K562 (cell line): ENCODE results near the gene TMEM163. TPM values are rescaled to one million over a fixed set of nuclear protein-coding genes. Genes with fewer than 3 reads are reported as not detected.

ENCODE experiments used
- ATAC-seq: fragments of 200-7000 bp; cut with Tn5 transposase; 3 replicates; pipeline ENCODE4 v1.9.1; 2020; ENCODE audit warnings: moderate library complexity
- BruUV-seq: library from RNA; stranded (reverse); fragments of 400-500 nt; replicated peaks from 2 replicates; lab custom pipeline; 2021; lab: Mats Ljungman, UMichigan
- CTCF ChIA-PET: fragments of 300-600 bp; formaldehyde crosslinking; extraction: SDS; loops from one replicate; lab custom pipeline; 2021; ENCODE audit warnings: low intra/inter-chr PET ratio; lab: Yijun Ruan, JAX
- POLR2A ChIA-PET: fragments of 300-600, 350-650 bp; sonication (Branson Sonifier 250); formaldehyde crosslinking; extraction: SDS; loops from one replicate; lab custom pipeline; 2021; ENCODE audit warnings: antibody characterized with exemption, inconsistent platforms; lab: Yijun Ruan, JAX
- DNase-seq, 4 experiments: peaks; one replicate each; pipeline versions ENCODE4 v3.0.0 to v3.0.0-alpha.2; 2011 to 2018; ENCODE audit warnings: low spot score in 3 of 4, mixed read lengths in 3 of 4; ENCODE audit errors: extremely low read depth in 1 of 4
- FAIRE-seq: peaks from 2 replicates; lab custom pipeline; 2011; peaks lifted over from hg19 to GRCh38; lab: Jason Lieb, UNC
- H2AFZ ChIP-seq: 2 replicates; pipeline ENCODE4 v1.6.0; 2011; ENCODE audit warnings: low read depth, low read length, control low read depth, inconsistent platforms
- H3K27ac ChIP-seq: fragments of 200-600 bp; 3 replicates; pipeline ENCODE4 v1.8.0; 2011; ENCODE audit warnings: low read depth, mild to moderate bottlenecking, control low read depth, inconsistent platforms, low read length, moderate library complexity, mixed read lengths; ENCODE audit errors: extremely low read depth
- H3K27me3 ChIP-seq, 2 experiments: fragments of 300-600 bp in 1 of 2; 2 replicates in 1 of 2; 3 replicates in 1 of 2; pipeline versions ENCODE4 v1.6.0 to v1.8.0; 2011; ENCODE audit warnings: inconsistent platforms in 2 of 2, low read length in 2 of 2, mild to moderate bottlenecking in 1 of 2, mixed read lengths in 1 of 2, moderate library complexity in 1 of 2; ENCODE audit not compliant: control insufficient read depth in 2 of 2, insufficient read depth in 2 of 2
- H3K36me3 ChIP-seq: fragments of 300-600 bp; 3 replicates; pipeline ENCODE4 v1.8.0; 2011; ENCODE audit warnings: mild to moderate bottlenecking, low read length, inconsistent platforms; ENCODE audit not compliant: control insufficient read depth, insufficient read depth
- H3K4me1 ChIP-seq, 2 experiments: fragments of 200-600 bp in 1 of 2; replicated peaks in 1 of 2; 2 replicates in 1 of 2; 3 replicates in 1 of 2; pipeline versions ENCODE4 v1.5.1 to v1.8.0; 2011; ENCODE audit warnings: inconsistent platforms in 2 of 2, low read length in 2 of 2, mild to moderate bottlenecking in 1 of 2, mixed read lengths in 1 of 2, moderate library complexity in 1 of 2; ENCODE audit not compliant: control insufficient read depth in 2 of 2, insufficient read depth in 2 of 2
- H3K4me2 ChIP-seq: 2 replicates; pipeline ENCODE4 v1.6.1; 2011; ENCODE audit warnings: low read length, control low read depth, inconsistent platforms, mixed read lengths; ENCODE audit not compliant: insufficient read depth
- H3K4me3 ChIP-seq: fragments of 200-600 bp; sonication (generic), shearing (Covaris generic); 2 replicates; pipeline ENCODE4 v1.5.1; 2016; ENCODE audit warnings: control low read depth, inconsistent platforms
- H3K79me2 ChIP-seq: fragments of 200-600 bp; 3 replicates; pipeline ENCODE4 v1.8.0; 2011; ENCODE audit warnings: low read length, inconsistent platforms; ENCODE audit not compliant: control insufficient read depth, insufficient read depth
- H3K9ac ChIP-seq, 2 experiments: 2 replicates each; pipeline versions ENCODE4 v1.6.0 to v1.6.1; 2011; ENCODE audit warnings: low read depth in 2 of 2, low read length in 2 of 2, control low read depth in 1 of 2, inconsistent platforms in 1 of 2, mild to moderate bottlenecking in 1 of 2, mixed read lengths in 1 of 2; ENCODE audit not compliant: insufficient read depth in 1 of 2
- H3K9me1 ChIP-seq: one replicate; pipeline ENCODE4 v1.6.0; 2011; ENCODE audit warnings: inconsistent platforms, mild to moderate bottlenecking, low read length, moderate library complexity; ENCODE audit not compliant: control insufficient read depth, insufficient read depth
- H3K9me3 ChIP-seq: replicated peaks from 2 replicates; pipeline ENCODE4 v1.5.1; 2011; ENCODE audit warnings: low read depth, low read length, inconsistent platforms; ENCODE audit not compliant: control insufficient read depth, insufficient read depth
- H4K20me1 ChIP-seq: replicated peaks from 2 replicates; pipeline ENCODE4 v1.6.1; 2011; ENCODE audit warnings: low read length, inconsistent platforms, mixed read lengths; ENCODE audit not compliant: control insufficient read depth, insufficient read depth
- BHLHE40 ChIP-seq: IDR thresholded peaks from 2 replicates; pipeline ENCODE4 v1.6.1; 2011; ENCODE audit warnings: low read length, improper control_type of control experiment
- EHMT2 ChIP-seq: fragments of 450-650 bp; IDR thresholded peaks from 2 replicates; pipeline ENCODE4 v1.6.1; 2018; ENCODE audit warnings: antibody characterized with exemption
- ESRRB ChIP-seq: fragments of 250-450 bp; sonication (Bioruptor Pico); IDR thresholded peaks from 2 replicates; pipeline ENCODE4 v1.5.0; 2020; ENCODE audit warnings: mild to moderate bottlenecking, moderate library complexity, borderline replicate concordance
- ETV5 ChIP-seq: sonication (generic); formaldehyde crosslinking; IDR thresholded peaks from 2 replicates; pipeline ENCODE4 v1.4.0; 2020; ENCODE audit warnings: low read depth, mild to moderate bottlenecking, missing genetic modification reagents
- FOXJ3 ChIP-seq: sonication (generic); formaldehyde crosslinking; IDR thresholded peaks from 2 replicates; pipeline ENCODE4 v1.4.0; 2020; ENCODE audit warnings: mild to moderate bottlenecking, missing genetic modification reagents
- TCF7 ChIP-seq: sonication (generic); IDR thresholded peaks from 2 replicates; pipeline ENCODE4 v1.6.1; 2016; ENCODE audit warnings: antibody characterized with exemption, borderline replicate concordance
- WGBS: fragments of 100-300 bp; shearing (Covaris generic); methylation state at CpG from one replicate; pipeline ENCODE4 v1.1.6; 2016; ENCODE audit warnings: low coverage, mixed read lengths; ENCODE audit not compliant: insufficient coverage; ENCODE audit errors: missing lambda C conversion rate; 5-methylcytosine and 5-hydroxymethylcytosine counted together
- in situ Hi-C: fragments of 300-500 bp; cut with MboI; formaldehyde crosslinking; loops from 4 replicates; pipeline ENCODE4 v1.15.0; 2018; ENCODE audit warnings: inconsistent platforms, mixed read lengths
- intact Hi-C: fragments of 100-400 bp; cut with micrococcal nuclease; formaldehyde crosslinking; loops from 2 replicates; pipeline ENCODE4 v1.14.2; 2022
- polyA plus RNA-seq, 8 experiments: library from polyadenylated mRNA; depleted of rRNA in 4 of 8; stranded (reverse) in 5 of 8; unstranded in 3 of 8; fragments of >200 nt; fragmentation: Nextera tagmentation in 2 of 8; fragmentation: Illumina TruSeq in 1 of 8; extraction: Ambion mirVana in 2 of 8; extraction: Trizol in 1 of 8; gene quantifications; 2 replicates each; pipeline versions ENCODE4 v1.2.1 to v1.2.3, GENCODE V29; 2011 to 2014; ENCODE audit warnings: inconsistent platforms in 1 of 8, missing spikeins in 1 of 8
- total RNA-seq, 7 experiments: library from RNA; depleted of rRNA in 6 of 7; stranded (reverse); fragments of >200 nt in 6 of 7; fragmentation: Illumina TruSeq in 2 of 7; extraction: Trizol in 2 of 7; gene quantifications; 2 replicates each; pipeline versions ENCODE4 v1.2.1 to v1.2.3, GENCODE V29; 2011 to 2021; ENCODE audit warnings: low replicate concordance in 1 of 7
- TF ChIP-seq, protein P1 (sequence below), 2 experiments: fragments of 450-650 bp in 1 of 2; IDR thresholded peaks; 2 replicates each; pipeline ENCODE4 v1.6.1; 2011 to 2017; ENCODE audit warnings: low read depth in 2 of 2, antibody characterized with exemption in 1 of 2, borderline replicate concordance in 1 of 2, low read length in 1 of 2, mild to moderate bottlenecking in 1 of 2, mixed read lengths in 1 of 2; ENCODE audit not compliant: control insufficient read depth in 1 of 2
- TF ChIP-seq, protein P2 (sequence below): fragments of 450-650 bp; IDR thresholded peaks from 2 replicates; pipeline ENCODE4 v1.6.1; 2018; ENCODE audit not compliant: partially characterized antibody

The TMEM163 gene
- total and polyA plus RNA-seq, 9 of the 15 experiments (the other 6 are each of a cell fraction or from before 2014, with no cell fraction given): 0.04 to 0.68 (median 0.16) TPM; not detected in 3

DNA sequence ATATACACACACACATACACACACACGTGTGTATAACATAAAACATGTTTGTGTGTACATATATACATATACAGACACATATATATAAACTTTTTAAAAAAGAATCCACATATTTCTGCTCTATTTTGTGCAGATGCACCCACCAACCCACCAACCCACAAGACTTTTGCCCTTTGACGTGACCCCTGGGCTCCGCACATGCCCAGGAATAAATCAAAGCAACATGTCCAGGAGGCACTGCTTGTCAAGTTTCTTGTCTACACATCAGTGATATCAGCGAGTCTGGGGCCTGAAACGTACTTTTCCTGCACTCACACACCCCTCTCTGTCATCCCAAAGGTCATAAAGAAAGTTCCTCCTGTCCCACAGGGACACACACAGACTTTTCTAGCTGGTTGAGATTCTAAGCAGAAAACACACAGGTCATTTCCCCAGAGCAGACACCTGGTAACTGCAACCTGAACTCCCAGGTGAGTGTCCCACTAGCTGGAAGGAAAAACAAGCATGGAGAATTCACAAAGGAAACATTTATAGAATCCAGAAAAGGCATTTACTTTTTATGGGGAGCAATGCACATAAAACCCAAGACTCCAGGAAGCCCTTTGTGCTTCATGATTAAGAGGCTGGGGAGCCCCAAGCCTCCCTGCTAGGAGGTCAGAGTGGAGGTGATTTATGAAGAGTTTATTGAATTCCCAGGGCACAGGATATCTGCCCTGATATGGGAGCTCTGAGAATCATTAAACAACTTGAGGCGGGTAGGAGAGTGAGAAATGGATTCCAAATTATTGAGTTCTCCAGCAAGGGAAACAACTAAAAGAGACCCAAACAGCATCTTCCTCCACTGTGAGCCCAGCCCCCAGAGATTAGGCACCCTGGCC is 253.3 kb downstream of the TMEM163 start:
- no peaks in the 10 kb centered on the region for H3K4me1 ChIP-seq
- no peaks in the 10 kb centered on the region for H3K36me3 ChIP-seq
- in situ Hi-C loops: no loop called here
- H3K27me3 ChIP-seq: peaks cover 17 to 73% of the 10 kb centered on the region in 2 experiments
- H3K27ac ChIP-seq: no peak overlapping the region
- FAIRE-seq: no peak
- no peak overlapping the region for H3K4me3 ChIP-seq
- DNase-seq: no peak
- ChIA-PET POLR2A (interaction anchor here (0.6 kb wide), 1 partner anchor 27 kb away, joined by 4 read pairs; no protein-coding TSS in a partner anchor), CTCF (interaction anchor here (0.5 to 1.2 kb wide), 2 partner anchors 239 to 1135 kb away, joined by 3 to 4 read pairs; no protein-coding TSS in a partner anchor)
- H3K4me2 ChIP-seq: no peak overlapping the region
- no TSS peak for BruUV-seq
- no peak overlapping the region for H3K9ac ChIP-seq
- no peaks in the 10 kb centered on the region for H3K9me1 ChIP-seq
- intact Hi-C loops: loop anchor here (2.0 kb wide), 1 partner anchor 313 kb away; no protein-coding TSS in a partner anchor
- H2AFZ ChIP-seq: no peak overlapping the region
- H3K9me3 ChIP-seq: no peaks in the 10 kb centered on the region
- H3K79me2 ChIP-seq: no peaks in the 10 kb centered on the region
- 0% methylated on average over 6 of the region's 6 CpGs for WGBS
- ATAC-seq: no peak
- H4K20me1 ChIP-seq: peaks cover 8% of the 10 kb centered on the region; the same call in 1 of the 2 replicates
- TF ChIP-seq, protein P1, sequence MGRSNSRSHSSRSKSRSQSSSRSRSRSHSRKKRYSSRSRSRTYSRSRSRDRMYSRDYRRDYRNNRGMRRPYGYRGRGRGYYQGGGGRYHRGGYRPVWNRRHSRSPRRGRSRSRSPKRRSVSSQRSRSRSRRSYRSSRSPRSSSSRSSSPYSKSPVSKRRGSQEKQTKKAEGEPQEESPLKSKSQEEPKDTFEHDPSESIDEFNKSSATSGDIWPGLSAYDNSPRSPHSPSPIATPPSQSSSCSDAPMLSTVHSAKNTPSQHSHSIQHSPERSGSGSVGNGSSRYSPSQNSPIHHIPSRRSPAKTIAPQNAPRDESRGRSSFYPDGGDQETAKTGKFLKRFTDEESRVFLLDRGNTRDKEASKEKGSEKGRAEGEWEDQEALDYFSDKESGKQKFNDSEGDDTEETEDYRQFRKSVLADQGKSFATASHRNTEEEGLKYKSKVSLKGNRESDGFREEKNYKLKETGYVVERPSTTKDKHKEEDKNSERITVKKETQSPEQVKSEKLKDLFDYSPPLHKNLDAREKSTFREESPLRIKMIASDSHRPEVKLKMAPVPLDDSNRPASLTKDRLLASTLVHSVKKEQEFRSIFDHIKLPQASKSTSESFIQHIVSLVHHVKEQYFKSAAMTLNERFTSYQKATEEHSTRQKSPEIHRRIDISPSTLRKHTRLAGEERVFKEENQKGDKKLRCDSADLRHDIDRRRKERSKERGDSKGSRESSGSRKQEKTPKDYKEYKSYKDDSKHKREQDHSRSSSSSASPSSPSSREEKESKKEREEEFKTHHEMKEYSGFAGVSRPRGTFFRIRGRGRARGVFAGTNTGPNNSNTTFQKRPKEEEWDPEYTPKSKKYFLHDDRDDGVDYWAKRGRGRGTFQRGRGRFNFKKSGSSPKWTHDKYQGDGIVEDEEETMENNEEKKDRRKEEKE (IDR thresholded peaks at IDR 0.05; ENCODE audit: borderline replicate concordance in 1 of 2, control insufficient read depth in 1 of 2, low read depth in 2 of 2, low read length in 1 of 2): no peak
- no peak for TF ChIP-seq ETV5 (CRISPR knock-in tag)
- no peak for TF ChIP-seq ESRRB
- no peak for TF ChIP-seq BHLHE40
- no peak for TF ChIP-seq TCF7
- TF ChIP-seq EHMT2: no peak
- TF ChIP-seq FOXJ3 (CRISPR knock-in tag): no peak
- TF ChIP-seq, protein P2, sequence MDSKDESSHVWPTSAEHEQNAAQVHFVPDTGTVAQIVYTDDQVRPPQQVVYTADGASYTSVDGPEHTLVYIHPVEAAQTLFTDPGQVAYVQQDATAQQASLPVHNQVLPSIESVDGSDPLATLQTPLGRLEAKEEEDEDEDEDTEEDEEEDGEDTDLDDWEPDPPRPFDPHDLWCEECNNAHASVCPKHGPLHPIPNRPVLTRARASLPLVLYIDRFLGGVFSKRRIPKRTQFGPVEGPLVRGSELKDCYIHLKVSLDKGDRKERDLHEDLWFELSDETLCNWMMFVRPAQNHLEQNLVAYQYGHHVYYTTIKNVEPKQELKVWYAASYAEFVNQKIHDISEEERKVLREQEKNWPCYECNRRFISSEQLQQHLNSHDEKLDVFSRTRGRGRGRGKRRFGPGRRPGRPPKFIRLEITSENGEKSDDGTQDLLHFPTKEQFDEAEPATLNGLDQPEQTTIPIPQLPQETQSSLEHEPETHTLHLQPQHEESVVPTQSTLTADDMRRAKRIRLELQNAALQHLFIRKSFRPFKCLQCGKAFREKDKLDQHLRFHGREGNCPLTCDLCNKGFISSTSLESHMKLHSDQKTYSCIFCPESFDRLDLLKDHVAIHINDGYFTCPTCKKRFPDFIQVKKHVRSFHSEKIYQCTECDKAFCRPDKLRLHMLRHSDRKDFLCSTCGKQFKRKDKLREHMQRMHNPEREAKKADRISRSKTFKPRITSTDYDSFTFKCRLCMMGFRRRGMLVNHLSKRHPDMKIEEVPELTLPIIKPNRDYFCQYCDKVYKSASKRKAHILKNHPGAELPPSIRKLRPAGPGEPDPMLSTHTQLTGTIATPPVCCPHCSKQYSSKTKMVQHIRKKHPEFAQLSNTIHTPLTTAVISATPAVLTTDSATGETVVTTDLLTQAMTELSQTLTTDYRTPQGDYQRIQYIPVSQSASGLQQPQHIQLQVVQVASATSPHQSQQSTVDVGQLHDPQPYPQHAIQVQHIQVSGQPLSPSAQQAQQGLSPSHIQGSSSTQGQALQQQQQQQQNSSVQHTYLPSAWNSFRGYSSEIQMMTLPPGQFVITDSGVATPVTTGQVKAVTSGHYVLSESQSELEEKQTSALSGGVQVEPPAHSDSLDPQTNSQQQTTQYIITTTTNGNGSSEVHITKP: no peak
